ENCODE data around the gene PPFIA1. TPM values are rescaled to one million over a fixed set of nuclear protein-coding genes. Genes with fewer than 3 reads are reported as not detected.

The PPFIA1 gene
- polyA plus RNA-seq, 1 of the 3 experiments (the other 2 are of a cell fraction): 37.4 TPM

DNA sequence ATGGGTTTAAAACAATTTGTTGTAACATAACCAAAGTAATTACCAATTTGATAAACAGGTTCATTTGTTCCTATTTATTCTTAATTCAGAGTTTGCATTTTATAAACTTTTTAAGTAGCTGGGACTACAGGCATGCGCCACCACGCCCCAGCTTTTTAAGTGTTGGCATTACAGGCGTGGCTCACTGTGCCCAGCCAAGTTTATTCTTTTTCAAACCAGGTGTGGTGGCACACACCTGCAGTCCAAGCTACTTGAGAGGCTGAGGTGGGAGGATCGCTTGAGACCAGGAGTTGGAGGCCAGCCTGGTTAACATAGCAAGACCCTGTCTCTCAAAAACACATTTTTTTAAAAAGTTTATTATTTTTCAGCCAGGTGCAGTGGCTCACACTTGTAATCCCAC is 19.1 kb downstream of the PPFIA1 start:
- peaks cover 4% of the 10 kb centered on the region for H3F3A ChIP-seq (replicated peaks; ENCODE audit: insufficient read depth)
- H3K4me3 ChIP-seq (ENCODE audit: low read depth in 2 of 2, low read length in 1 of 2): no peak overlapping the region
- 97% methylated on average over 4 of the region's 4 CpGs for WGBS (ENCODE audit: low lambda C conversion rate)
- H3K27ac ChIP-seq (ENCODE audit: low read depth in 2 of 2, low read length in 1 of 2): no peak overlapping the region
- no peak overlapping the region for H3K4me2 ChIP-seq
- DNase-seq: no peak
- peaks cover 8 to 26% of the 10 kb centered on the region in 2 experiments for H3K36me3 ChIP-seq (replicated peaks in 1 of 2; ENCODE audit: control insufficient read depth in 1 of 2, insufficient read depth in 2 of 2, low read length in 1 of 2)
- ChIA-PET CTCF (no interaction called here), POLR2A (no interaction called here)
- H2AFZ ChIP-seq (ENCODE audit: low read depth): no peak overlapping the region
- no peak overlapping the region for H3K9ac ChIP-seq
- peaks cover 67% of the 10 kb centered on the region for H3K79me2 ChIP-seq (ENCODE audit: insufficient read depth)
- no peaks in the 10 kb centered on the region for H3K4me1 ChIP-seq (ENCODE audit: control insufficient read depth in 1 of 2, insufficient read depth in 2 of 2, low read depth in 1 of 2, low read length in 1 of 2)
- H3K9me2 ChIP-seq: no peaks in the 10 kb centered on the region
- H4K20me1 ChIP-seq (ENCODE audit: insufficient read depth): peaks cover 5% of the 10 kb centered on the region; the same call in 1 of the 2 replicates
- H3K9me3 ChIP-seq: no peaks in the 10 kb centered on the region
- H3K27me3 ChIP-seq (ENCODE audit: insufficient read depth): no peaks in the 10 kb centered on the region
- no peak for TF ChIP-seq RFX5 (IDR thresholded peaks at IDR 0.05; ENCODE audit: low read length)
- TF ChIP-seq CHD2 (IDR thresholded peaks at IDR 0.05; ENCODE audit: low read length, partially characterized antibody): no peak
- TF ChIP-seq, protein P1, sequence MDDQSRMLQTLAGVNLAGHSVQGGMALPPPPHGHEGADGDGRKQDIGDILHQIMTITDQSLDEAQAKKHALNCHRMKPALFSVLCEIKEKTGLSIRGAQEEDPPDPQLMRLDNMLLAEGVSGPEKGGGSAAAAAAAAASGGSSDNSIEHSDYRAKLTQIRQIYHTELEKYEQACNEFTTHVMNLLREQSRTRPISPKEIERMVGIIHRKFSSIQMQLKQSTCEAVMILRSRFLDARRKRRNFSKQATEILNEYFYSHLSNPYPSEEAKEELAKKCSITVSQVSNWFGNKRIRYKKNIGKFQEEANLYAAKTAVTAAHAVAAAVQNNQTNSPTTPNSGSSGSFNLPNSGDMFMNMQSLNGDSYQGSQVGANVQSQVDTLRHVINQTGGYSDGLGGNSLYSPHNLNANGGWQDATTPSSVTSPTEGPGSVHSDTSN (IDR thresholded peaks at IDR 0.05): no peak
- TF ChIP-seq, protein P2, sequence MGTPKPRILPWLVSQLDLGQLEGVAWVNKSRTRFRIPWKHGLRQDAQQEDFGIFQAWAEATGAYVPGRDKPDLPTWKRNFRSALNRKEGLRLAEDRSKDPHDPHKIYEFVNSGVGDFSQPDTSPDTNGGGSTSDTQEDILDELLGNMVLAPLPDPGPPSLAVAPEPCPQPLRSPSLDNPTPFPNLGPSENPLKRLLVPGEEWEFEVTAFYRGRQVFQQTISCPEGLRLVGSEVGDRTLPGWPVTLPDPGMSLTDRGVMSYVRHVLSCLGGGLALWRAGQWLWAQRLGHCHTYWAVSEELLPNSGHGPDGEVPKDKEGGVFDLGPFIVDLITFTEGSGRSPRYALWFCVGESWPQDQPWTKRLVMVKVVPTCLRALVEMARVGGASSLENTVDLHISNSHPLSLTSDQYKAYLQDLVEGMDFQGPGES (IDR thresholded peaks at IDR 0.05; ENCODE audit: low read depth, low read length): no peak
- TF ChIP-seq SMC3 (IDR thresholded peaks at IDR 0.05; ENCODE audit: low read depth, low read length): no peak
- no peak for TF ChIP-seq TCF12 (IDR thresholded peaks at IDR 0.05)
- TF ChIP-seq, protein P3, sequence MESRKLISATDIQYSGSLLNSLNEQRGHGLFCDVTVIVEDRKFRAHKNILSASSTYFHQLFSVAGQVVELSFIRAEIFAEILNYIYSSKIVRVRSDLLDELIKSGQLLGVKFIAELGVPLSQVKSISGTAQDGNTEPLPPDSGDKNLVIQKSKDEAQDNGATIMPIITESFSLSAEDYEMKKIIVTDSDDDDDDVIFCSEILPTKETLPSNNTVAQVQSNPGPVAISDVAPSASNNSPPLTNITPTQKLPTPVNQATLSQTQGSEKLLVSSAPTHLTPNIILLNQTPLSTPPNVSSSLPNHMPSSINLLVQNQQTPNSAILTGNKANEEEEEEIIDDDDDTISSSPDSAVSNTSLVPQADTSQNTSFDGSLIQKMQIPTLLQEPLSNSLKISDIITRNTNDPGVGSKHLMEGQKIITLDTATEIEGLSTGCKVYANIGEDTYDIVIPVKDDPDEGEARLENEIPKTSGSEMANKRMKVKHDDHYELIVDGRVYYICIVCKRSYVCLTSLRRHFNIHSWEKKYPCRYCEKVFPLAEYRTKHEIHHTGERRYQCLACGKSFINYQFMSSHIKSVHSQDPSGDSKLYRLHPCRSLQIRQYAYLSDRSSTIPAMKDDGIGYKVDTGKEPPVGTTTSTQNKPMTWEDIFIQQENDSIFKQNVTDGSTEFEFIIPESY (IDR thresholded peaks at IDR 0.05; ENCODE audit: borderline replicate concordance, low read depth): no peak
- no peak for TF ChIP-seq MEF2A (IDR thresholded peaks at IDR 0.05; ENCODE audit: borderline replicate concordance, low read depth)
- TF ChIP-seq, protein P4, sequence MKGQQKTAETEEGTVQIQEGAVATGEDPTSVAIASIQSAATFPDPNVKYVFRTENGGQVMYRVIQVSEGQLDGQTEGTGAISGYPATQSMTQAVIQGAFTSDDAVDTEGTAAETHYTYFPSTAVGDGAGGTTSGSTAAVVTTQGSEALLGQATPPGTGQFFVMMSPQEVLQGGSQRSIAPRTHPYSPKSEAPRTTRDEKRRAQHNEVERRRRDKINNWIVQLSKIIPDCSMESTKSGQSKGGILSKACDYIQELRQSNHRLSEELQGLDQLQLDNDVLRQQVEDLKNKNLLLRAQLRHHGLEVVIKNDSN (IDR thresholded peaks at IDR 0.05; ENCODE audit: borderline replicate concordance, low read depth): no peak
- no peak for TF ChIP-seq FOXJ3 (CRISPR knock-in tag; IDR thresholded peaks at IDR 0.05)
- TF ChIP-seq YY1 (IDR thresholded peaks at IDR 0.05; ENCODE audit: low read depth): no peak
- TF ChIP-seq FOSL2 (IDR thresholded peaks at IDR 0.05; ENCODE audit: borderline replicate concordance, low read depth): no peak
- TF ChIP-seq EZH2phosphoT487 (IDR thresholded peaks at IDR 0.05; ENCODE audit: borderline replicate concordance, low read depth): no peak
- TF ChIP-seq NFIC (IDR thresholded peaks at IDR 0.05; ENCODE audit: borderline replicate concordance): no peak
- TF ChIP-seq, protein P5, sequence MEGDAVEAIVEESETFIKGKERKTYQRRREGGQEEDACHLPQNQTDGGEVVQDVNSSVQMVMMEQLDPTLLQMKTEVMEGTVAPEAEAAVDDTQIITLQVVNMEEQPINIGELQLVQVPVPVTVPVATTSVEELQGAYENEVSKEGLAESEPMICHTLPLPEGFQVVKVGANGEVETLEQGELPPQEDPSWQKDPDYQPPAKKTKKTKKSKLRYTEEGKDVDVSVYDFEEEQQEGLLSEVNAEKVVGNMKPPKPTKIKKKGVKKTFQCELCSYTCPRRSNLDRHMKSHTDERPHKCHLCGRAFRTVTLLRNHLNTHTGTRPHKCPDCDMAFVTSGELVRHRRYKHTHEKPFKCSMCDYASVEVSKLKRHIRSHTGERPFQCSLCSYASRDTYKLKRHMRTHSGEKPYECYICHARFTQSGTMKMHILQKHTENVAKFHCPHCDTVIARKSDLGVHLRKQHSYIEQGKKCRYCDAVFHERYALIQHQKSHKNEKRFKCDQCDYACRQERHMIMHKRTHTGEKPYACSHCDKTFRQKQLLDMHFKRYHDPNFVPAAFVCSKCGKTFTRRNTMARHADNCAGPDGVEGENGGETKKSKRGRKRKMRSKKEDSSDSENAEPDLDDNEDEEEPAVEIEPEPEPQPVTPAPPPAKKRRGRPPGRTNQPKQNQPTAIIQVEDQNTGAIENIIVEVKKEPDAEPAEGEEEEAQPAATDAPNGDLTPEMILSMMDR (IDR thresholded peaks at IDR 0.05): no peak
- no peak for TF ChIP-seq TAF1 (IDR thresholded peaks at IDR 0.05; ENCODE audit: borderline replicate concordance, low read depth, low read length)
- TF ChIP-seq MXI1 (IDR thresholded peaks at IDR 0.05; ENCODE audit: low read depth, low read length): no peak
- TF ChIP-seq TEAD4 (IDR thresholded peaks at IDR 0.05; ENCODE audit: borderline replicate concordance, insufficient read depth): no peak
- TF ChIP-seq ELF1 (IDR thresholded peaks at IDR 0.05): no peak
- TF ChIP-seq RCOR1 (IDR thresholded peaks at IDR 0.05; ENCODE audit: low read length): no peak
